Keratinocyte (primary cell): ENCODE data around the gene PRKAG2. TPM values are rescaled to one million over a fixed set of nuclear protein-coding genes. Genes with fewer than 3 reads are reported as not detected.

Experiments used
- DNase-seq: peaks from one replicate; pipeline ENCODE4 v3.0.0-alpha.2; 2011; ENCODE audit warnings: low read depth, missing footprints, low spot score
- FAIRE-seq: peaks from 2 replicates; lab custom pipeline; 2011; peaks lifted over from hg19 to GRCh38; lab: Jason Lieb, UNC
- H2AFZ ChIP-seq: 2 replicates; pipeline ENCODE4 v1.6.0; 2012; ENCODE audit warnings: low read length, control low read depth, inconsistent platforms; ENCODE audit not compliant: control insufficient read depth
- H3K27ac ChIP-seq: 2 replicates; pipeline ENCODE4 v1.5.1; 2011; ENCODE audit warnings: low read length; ENCODE audit not compliant: control insufficient read depth, insufficient read depth
- H3K27me3 ChIP-seq: 3 replicates; pipeline ENCODE4 v1.6.0; 2011; ENCODE audit warnings: low read length; ENCODE audit not compliant: control insufficient read depth, insufficient read depth; ENCODE audit errors: extremely low read depth
- H3K36me3 ChIP-seq, 2 experiments: 2 replicates in 1 of 2; 3 replicates in 1 of 2; pipeline ENCODE4 v1.5.1; 2011; ENCODE audit warnings: low read length in 2 of 2, mild to moderate bottlenecking in 1 of 2; ENCODE audit not compliant: control insufficient read depth in 2 of 2, insufficient read depth in 2 of 2; ENCODE audit errors: extremely low read depth in 1 of 2
- H3K4me1 ChIP-seq: 3 replicates; pipeline ENCODE4 v1.5.1; 2011; ENCODE audit warnings: low read length; ENCODE audit not compliant: control insufficient read depth, insufficient read depth; ENCODE audit errors: extremely low read depth
- H3K4me2 ChIP-seq: 3 replicates; pipeline ENCODE4 v1.6.0; 2011; ENCODE audit warnings: low read depth, low read length; ENCODE audit not compliant: control insufficient read depth, insufficient read depth; ENCODE audit errors: extremely low read depth
- H3K4me3 ChIP-seq, 3 experiments: fragments of 200-600 bp in 1 of 3; sonication (generic) in 1 of 3; 2 replicates in 2 of 3; 3 replicates in 1 of 3; pipeline ENCODE4 v1.5.1; 2011 to 2016; ENCODE audit warnings: low read length in 3 of 3, mild to moderate bottlenecking in 3 of 3, control low read depth in 2 of 3, inconsistent platforms in 1 of 3, low read depth in 1 of 3, mixed read lengths in 1 of 3, mixed run types in 1 of 3, moderate library complexity in 1 of 3; ENCODE audit not compliant: control insufficient read depth in 2 of 3, insufficient read depth in 2 of 3; ENCODE audit errors: extremely low read depth in 1 of 3
- H3K79me2 ChIP-seq: 2 replicates; pipeline ENCODE4 v1.6.0; 2012; ENCODE audit warnings: low read length; ENCODE audit not compliant: control insufficient read depth, insufficient read depth
- H3K9ac ChIP-seq: 3 replicates; pipeline ENCODE4 v1.6.0; 2011; ENCODE audit warnings: low read length; ENCODE audit not compliant: control insufficient read depth, insufficient read depth; ENCODE audit errors: extremely low read depth
- H3K9me1 ChIP-seq: 3 replicates; pipeline ENCODE4 v1.6.0; 2011; ENCODE audit warnings: low read length; ENCODE audit not compliant: control insufficient read depth, insufficient read depth; ENCODE audit errors: extremely low read depth
- H3K9me3 ChIP-seq: 2 replicates; pipeline ENCODE4 v1.5.1; 2012; ENCODE audit warnings: low read depth, low read length; ENCODE audit not compliant: control insufficient read depth
- H4K20me1 ChIP-seq: 3 replicates; pipeline ENCODE4 v1.6.0; 2011; ENCODE audit warnings: low read length; ENCODE audit not compliant: control insufficient read depth, insufficient read depth; ENCODE audit errors: extremely low read depth
- CTCF ChIP-seq, 3 experiments: IDR thresholded peaks in 1 of 3; conservative IDR thresholded peaks in 1 of 3; optimal IDR thresholded peaks in 1 of 3; 2 replicates in 2 of 3; 3 replicates in 1 of 3; pipeline versions ENCODE3 to v1.5.1; 2011; ENCODE audit warnings: low read length in 3 of 3, mild to moderate bottlenecking in 3 of 3, moderate library complexity in 2 of 3, control low read depth in 1 of 3, inconsistent platforms in 1 of 3; ENCODE audit not compliant: insufficient read depth in 2 of 3; ENCODE audit errors: extremely low read depth in 1 of 3
- EZH2 ChIP-seq: IDR thresholded peaks from one replicate; pipeline ENCODE4 v1.6.1; 2012; ENCODE audit warnings: inconsistent platforms, mild to moderate bottlenecking, low read length, moderate library complexity
- dilution Hi-C: fragments of 300-500 bp; cut with MboI; formaldehyde crosslinking; loops from one replicate; pipeline ENCODE4 v1.7.0; 2020; ENCODE audit warnings: low sequenced_read_pairs; ENCODE audit not compliant: extremely low pct_ligation_motif_present
- polyA plus RNA-seq, 5 experiments: library from polyadenylated mRNA; depleted of rRNA in 3 of 5; stranded (reverse) in 3 of 5; stranded (forward) in 1 of 5; unstranded in 1 of 5; fragments of >200 nt; gene quantifications; 1 replicate in 1 of 5; 2 replicates in 3 of 5; 3 replicates in 1 of 5; pipeline versions ENCODE4 v1.2.1 to v1.2.3, GENCODE V29; 2011 to 2012; ENCODE audit warnings: missing spikeins in 2 of 5, low read depth in 1 of 5, low replicate concordance in 1 of 5

The PRKAG2 gene
- polyA plus RNA-seq, 1 donor (not counting 4 experiments of a cell fraction or from before 2014, with no cell fraction given) = 39.5 TPM

GRCh38 chr7:151595702-151596350 is 281.1 kb downstream of the PRKAG2 start:
- H3K9me3 ChIP-seq = no peaks in the 10 kb centered on the region
- H3K79me2 ChIP-seq = peaks cover 31% of the 10 kb centered on the region
- peaks cover 51% of the 10 kb centered on the region for H3K4me1 ChIP-seq
- H3K36me3 ChIP-seq = peaks cover 3 to 6% of the 10 kb centered on the region in 2 experiments
- H2AFZ ChIP-seq = no peak overlapping the region
- H3K9me1 ChIP-seq = peaks cover 2% of the 10 kb centered on the region
- FAIRE-seq (no peak), DNase-seq (no peak)
- no peak overlapping the region for H3K9ac ChIP-seq
- no peak for TF ChIP-seq EZH2
- no peak for TF ChIP-seq CTCF (optimal IDR thresholded peaks at IDR 0.05 in 1 of 3, IDR thresholded peaks at IDR 0.05 in 1 of 3, conservative IDR thresholded peaks at IDR 0.05 in 1 of 3; ENCODE audit: extremely low read depth in 1 of 3, insufficient read depth in 2 of 3, low read length in 3 of 3)
- no peak overlapping the region for H3K4me2 ChIP-seq
- dilution Hi-C loops = no loop called here
- no peak overlapping the region for H3K27ac ChIP-seq
- no peaks in the 10 kb centered on the region for H3K27me3 ChIP-seq
- no peaks in the 10 kb centered on the region for H4K20me1 ChIP-seq
- no peak overlapping the region for H3K4me3 ChIP-seq

GRCh38 chr7:151592868-151593486 is 283.9 kb downstream of the PRKAG2 start:
- FAIRE-seq = peak; percentile 56
- Histone ChIP-seq H3K27me3 (no peaks in the 10 kb centered on the region), H3K4me3 (no peak overlapping the region), H3K36me3 (peaks cover 3 to 14% of the 10 kb centered on the region in 2 experiments), H3K27ac (peak overlapping the region; percentile 49), H4K20me1 (no peaks in the 10 kb centered on the region), H3K4me2 (no peak overlapping the region), H3K9me3 (no peaks in the 10 kb centered on the region), H3K4me1 (peaks cover 24% of the 10 kb centered on the region), H2AFZ (no peak overlapping the region), H3K79me2 (peaks cover 30% of the 10 kb centered on the region), H3K9me1 (peaks cover 2% of the 10 kb centered on the region), H3K9ac (no peak overlapping the region)
- DNase-seq = no peak
- dilution Hi-C loops = no loop called here
- TF ChIP-seq CTCF (optimal IDR thresholded peaks at IDR 0.05 in 1 of 3, IDR thresholded peaks at IDR 0.05 in 1 of 3, conservative IDR thresholded peaks at IDR 0.05 in 1 of 3; ENCODE audit: extremely low read depth in 1 of 3, insufficient read depth in 2 of 3, low read length in 3 of 3) = no peak
